ENCODE measurements around the gene UTP11.
"Not testable (repeated sequence)": the region's sequence is repeated elsewhere in the genome, so short reads cannot be mapped to it uniquely, and the experiment has no call there.

UTP11 gene

DNA sequence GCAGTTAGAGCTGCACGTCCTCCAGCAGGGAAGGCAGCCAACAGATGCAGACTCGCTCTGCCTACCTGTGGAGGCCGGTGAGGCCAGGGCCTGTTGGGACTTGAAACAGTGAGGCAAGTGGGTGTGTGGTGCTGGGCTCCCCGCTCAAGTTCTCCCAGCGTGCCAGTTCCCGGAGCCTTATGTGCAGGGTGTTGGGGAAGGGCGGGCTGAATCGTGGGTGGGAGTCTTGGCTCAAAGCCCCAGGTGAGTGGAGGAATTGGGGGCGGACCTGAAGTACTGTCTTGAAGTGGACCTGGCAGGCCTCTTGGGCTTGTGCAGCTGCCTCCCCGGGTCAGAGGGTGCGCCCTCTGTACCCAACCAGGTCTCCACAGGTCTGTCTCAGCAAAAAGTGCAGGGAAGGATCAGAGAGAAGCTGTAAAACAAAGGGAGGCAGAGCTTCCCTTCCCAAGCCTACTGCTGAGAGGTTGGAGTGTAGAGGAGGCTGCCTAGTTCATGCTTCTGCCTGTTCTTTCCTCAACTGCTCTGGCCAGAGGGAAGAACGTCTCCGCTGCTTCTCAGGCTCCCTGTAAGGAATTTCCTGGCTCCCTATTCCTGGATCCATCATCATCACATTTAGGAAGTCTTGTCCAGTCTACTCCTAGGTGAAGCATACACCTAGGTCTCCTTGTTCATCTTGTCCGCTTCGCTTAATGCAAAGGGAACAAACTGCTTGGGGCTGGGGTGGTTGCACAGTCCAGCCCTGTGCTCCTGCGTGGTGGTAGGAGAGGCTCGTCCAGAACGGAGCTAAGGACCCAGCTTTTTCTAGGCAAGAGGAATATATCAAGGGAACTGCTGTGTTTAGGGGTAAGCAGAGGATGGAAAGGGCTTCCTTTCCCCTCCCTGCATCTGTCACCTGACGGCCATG is 14.9 kb downstream of the UTP11 start:
- DNase-seq (ENCODE audit: low spot score) = no peak

DNA sequence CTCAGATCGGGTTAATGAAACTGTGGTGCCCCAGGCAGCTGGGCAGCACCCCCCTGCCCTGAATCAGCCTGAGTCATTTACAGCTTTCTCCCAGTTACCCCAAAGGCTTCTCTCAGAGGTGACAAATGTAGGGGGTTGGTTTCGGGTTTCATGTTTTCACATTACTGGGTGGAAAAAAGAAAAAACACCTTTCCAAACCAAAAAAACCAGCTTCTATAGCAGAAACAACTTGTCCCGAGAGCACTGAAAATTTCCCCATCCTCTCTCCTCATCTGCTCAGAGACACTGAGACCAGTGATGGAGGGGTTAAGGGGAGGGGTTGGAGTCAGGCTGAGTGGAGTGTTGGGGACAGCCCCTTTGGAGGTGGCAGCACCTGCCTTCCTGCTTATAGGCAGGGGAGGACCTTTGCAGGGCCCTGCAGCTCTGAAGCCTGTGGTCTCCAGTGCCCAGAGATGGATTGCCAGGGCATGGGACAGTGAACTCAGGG is 15.6 kb downstream of the UTP11 start:
- DNase-seq (ENCODE audit: low spot score) = no peak

DNA sequence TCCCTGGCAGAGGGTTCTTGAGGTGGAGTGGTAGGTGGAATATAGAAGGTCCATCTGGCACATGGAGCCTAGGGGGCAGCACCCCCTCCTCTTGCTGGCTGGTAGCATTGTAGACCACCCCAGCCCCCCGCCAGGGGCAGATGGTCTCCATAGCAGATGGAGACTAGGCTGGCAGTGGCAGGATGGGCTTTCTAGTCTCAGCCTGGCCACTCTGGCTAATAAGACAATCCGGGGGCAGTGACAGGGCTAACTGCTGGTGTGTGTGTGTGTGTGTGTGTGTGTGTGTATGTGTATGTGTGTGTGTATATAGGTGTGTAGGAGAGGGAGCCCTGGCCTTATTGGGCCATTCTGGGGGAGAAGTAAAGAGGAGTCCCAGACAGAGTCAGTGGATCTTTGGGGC is 16.1 kb downstream of the UTP11 start:
- DNase-seq (ENCODE audit: low spot score) = no peak

DNA sequence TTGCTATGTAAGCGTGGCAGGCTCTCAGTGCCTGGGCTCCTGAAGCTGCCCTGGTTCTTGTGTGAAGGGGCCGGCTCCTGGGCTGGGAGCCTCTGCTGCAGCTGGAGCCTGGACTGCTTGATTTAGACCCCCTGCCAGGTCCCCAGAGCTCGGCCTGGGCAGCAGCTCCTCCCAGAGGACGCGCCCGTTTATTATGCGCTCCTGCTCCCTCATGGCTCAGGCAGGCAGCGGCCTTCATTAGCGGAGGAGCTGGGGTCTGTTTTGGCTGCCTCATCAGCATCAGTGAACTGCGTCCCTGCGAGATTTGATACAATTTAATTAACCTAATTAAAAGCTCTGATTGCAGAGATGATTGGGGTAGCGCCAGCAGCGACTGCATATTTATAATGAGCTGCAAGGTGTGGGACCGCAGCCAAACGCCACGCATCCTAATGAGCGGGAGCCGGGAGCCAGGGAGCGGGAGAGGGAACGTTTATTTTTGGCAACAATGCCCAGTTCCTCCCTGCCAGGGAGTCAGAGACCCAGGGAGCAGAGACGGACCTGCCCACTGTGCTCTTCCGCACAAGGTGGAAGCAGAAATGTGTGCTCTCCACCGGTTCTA is 16.6 kb downstream of the UTP11 start:
- no peak for DNase-seq (ENCODE audit: low spot score)

DNA sequence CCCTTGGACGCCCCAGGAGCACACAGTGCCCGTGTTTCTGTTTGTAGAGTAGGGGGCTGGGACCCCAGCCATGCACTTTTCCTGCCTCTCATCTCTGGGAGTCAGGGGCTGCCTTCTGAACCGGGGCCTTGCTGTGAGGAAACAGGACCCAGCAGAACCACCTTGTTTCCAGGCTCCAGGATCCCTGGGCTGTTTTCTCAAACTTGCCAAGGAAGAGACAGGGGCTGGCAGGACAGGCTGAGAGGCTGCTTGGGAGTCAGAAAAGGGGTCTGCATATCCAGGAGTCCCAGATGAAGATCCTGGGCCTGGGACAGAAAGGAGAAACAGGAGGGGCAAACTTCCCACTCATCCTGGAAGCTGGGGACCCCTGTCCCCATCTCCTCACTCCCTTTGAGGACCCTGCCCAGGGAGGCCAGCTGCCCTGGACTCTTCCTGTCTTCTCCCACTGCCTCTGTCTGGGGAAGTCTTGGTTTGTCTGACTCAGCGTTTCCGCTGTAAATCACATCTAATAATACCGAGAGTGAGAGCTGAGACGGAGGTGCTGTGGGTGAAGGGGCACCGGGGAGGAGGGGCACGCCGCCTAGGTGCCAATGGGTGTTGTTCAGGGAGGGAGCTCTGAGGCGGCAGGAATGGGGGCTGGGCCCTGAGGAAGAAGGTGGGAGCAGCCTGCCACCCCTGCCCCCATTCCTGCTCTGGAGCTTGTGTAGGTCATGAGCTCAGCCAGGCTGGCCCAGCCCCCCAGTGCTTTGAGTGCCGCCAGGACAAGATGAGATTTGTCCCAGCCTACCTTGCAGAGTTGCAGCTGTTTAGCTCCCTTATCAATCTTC is 17.4 kb downstream of the UTP11 start:
- peak; percentile 88 for DNase-seq (ENCODE audit: low spot score)

DNA sequence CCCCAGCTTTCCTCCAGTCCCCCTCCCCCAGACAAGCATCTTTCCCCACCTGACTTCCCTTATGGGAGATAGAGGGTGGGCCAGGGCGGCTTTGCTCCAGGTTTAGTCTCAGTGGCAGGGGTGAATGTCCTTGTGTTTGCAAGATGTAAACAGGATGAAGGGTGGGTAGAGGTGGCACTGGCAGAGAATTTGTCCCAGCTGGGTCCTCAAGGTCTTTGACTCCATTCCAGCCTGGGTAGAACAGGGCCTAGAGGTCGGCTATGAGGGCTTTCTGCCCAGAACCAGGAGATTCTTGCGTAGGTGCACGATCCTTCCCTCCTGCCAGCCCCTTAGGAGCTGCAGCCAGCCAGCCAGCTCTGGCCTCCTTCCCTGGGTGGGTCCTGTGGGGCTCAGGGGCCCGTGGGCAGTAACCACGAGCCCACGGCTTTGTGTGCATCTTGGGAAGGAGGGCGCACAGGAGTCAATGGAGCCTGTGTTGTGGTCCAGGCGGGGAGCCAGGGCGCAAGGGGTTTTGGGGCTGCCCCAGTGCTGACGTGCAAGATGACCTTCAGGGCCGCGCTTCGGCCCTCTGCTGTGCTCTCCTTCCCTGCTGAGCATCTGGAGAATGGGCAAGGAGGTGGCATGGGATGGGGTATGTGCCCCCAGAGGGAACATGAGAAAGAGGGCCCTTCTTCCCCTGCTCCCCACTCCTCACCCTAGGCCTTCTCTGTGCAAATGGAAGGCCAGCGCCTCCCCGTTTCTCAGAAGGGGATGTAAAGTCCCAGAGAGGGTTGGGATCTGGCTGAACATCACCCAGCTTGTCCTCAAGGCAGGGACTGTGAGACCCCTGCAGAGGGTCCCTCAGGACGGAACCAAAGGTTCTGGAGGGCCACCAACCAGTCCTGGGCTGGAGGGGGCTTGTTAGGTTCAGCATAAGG is 18.3 kb downstream of the UTP11 start:
- no peak for DNase-seq (ENCODE audit: low spot score)

DNA sequence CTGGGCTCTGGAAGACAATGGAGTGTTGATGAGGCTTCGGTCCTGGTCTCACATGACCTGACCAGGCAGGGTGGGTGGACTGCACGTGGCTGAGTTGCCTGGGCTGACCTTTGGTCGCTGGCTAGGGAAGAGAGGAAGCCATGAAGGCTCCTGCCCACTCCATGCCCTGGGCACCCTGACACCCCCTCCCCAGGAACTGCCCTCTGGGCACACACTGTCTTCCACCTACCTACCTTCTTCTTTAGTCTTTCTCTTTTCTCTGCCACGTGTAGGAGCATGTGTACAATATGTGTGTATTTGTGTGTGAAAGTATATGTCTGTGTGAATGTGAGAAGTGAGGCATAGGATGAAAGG is 19.0 kb downstream of the UTP11 start:
- DNase-seq (ENCODE audit: low spot score) = no peak

DNA sequence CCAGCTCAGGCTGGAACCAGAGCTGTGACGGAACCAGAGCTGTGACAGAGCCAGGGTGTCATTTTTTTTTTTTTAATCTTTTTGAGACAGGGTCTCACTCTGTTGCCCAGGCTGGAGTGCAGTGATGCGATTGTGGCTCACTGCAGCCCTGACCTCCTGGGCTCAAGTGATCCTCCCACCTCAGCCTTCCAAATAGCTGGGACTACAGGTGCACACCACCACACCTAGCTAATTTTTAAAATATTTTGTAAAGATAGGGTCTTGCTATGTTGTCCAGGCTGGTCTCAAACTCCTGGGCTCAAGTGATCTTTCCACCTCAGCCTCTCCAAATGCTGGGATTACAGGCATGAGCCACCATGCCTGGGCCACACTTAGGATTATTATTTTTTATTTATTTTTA is 20.5 kb downstream of the UTP11 start:
- not testable (repeated sequence) for DNase-seq (ENCODE audit: low spot score)

DNA sequence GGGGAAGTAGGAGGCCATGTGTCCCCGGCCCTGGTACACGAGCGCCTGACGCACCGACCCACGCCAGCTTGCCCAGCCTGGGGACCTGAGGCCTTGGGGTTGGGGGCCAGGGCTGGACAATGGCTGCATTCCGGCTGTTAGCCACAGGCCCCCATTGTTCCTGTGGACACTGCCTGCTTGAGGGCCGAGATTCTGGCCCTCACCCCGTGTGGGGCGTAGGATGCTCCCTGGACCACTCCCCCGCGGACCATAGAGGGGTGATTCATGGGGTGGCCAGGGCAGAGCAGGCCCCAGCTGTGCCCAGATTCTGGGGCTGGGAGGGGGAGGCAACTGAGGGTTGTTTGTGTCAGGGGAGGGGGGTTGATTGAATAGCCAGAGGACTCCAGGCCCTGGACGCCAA is 22.3 kb downstream of the UTP11 start:
- no peak for DNase-seq (ENCODE audit: low spot score)

DNA sequence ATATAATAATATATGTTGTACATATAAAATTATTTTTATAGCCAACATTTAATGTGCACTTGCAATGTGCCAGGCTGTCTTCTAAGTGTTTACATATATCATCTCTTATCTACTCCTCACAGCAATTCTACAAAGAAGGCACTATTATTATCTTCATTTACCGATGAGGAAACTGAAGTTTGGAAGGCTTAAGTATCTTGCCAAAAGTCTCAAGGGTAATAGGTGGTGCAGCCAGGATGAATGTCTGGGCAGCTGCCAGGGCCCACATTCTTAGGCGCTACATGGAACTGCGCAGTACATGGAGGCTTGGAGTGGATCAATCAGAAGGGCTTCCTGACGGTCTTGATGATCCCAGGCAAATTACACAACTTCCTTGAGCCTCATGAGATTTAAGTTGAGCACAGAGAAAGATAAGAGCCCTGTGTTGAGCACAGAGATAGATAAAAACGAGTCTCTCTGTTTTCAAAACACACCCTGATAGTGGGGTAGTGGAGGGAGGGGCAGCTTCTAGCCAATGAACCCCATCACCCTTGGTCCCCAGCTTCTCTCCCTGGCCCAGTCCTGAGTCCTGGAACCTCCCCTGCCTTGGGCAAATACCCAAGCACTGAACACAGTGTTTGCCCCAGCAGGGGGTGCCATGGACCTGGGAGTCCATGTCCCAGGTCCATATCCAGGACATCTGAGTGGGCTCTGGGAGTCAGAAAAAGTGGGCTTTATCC is 24.8 kb downstream of the UTP11 start:
- no peak for DNase-seq (ENCODE audit: low spot score)

DNA sequence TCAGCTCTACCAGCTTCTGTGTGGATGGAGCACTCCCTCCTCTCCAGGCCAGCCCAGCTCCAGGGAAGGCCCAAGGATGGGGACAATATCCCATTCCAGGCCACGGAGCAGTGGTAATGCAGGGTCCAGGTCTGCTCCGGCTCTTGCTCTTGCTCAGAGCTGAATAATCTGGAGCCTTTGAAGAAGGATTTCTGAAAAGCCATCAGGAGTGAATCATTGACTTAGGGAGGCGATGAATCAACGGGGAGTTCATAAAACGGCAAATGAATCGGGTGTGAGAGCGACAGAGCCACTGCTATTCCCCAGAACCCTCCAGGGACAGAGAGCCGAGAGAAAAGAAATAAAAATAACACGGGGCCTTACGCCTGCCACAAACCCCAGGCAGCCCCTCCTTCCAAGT is 26.3 kb downstream of the UTP11 start:
- DNase-seq (ENCODE audit: low spot score) = no peak

DNA sequence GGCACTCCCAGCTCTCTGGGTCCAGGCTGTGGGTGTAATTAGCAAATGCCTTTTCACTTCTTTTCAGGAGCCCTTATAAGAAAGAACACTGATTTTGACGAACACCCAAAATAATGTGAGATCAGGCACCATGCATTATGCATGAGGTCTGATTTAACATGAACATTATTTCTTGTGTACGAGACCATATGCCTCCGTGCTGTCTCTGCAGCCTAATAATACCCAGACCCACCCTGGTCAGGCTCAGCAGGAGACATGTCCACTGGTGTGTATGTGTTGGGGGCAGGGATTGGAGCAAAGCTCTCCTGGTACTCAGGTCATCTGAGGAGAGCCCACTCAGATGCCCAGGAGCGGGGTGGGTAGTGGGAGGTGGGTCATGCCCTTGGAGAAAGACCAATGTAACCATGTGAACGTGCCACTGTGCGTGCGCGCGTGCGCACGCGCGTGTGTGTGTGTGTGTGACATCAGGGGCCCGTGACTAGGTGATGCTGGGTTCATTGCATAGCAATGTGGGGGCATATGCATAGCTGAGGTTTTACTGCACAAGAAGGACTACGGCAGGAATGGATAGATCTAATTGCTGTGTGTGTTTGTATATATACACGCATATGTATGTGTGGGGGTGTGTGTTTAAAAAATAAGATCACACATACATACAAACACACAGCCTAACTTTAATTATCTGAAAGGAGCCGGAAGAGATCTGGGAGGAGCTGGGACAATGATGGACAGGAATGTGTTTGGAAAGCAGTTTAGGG is 27.0 kb downstream of the UTP11 start:
- no peak for DNase-seq (ENCODE audit: low spot score)

DNA sequence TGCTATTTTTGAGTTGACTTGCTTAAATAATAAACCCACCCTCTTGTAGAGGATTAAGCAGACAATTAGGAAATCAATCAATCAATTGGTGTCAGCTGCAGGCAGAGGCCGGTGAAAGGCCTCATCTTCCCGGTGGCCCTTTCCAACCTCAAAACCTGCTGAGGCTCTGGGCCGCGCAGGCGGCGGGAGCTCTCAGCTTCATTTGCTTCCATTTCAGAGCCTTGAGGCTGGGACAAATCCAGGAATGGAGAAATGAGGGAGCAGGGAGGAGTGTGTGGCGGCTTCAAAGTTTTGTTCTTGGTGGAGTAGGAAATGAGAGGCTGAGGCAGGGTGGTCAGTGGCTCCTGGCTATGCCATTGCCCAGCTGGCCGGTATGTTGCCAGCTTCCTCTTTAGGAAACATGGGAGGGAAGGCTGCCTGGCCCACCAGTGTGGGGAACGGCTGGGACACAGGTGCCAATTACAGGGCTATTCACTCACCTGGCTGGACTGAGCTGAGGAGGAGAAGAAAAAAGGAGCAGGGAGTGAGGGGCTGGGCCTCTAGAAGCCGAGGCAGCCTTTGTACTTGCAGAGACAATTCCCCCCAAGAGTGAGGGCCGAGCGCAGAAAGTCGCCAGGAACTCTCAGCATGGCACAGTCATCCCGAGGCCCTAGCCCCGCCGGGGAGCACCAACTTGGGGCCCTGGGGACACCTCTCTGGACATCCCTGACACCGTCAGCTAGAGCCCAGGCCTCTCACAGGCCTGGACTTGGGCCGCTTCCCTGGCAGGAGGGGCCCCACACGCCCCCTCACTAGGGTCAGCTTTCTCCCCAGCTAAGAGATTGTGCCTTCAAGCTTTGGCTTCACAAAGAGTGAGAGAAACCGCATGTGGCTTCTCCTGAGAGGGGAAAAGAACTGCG is 29.7 kb downstream of the UTP11 start:
- DNase-seq (ENCODE audit: low spot score) = no peak

DNA sequence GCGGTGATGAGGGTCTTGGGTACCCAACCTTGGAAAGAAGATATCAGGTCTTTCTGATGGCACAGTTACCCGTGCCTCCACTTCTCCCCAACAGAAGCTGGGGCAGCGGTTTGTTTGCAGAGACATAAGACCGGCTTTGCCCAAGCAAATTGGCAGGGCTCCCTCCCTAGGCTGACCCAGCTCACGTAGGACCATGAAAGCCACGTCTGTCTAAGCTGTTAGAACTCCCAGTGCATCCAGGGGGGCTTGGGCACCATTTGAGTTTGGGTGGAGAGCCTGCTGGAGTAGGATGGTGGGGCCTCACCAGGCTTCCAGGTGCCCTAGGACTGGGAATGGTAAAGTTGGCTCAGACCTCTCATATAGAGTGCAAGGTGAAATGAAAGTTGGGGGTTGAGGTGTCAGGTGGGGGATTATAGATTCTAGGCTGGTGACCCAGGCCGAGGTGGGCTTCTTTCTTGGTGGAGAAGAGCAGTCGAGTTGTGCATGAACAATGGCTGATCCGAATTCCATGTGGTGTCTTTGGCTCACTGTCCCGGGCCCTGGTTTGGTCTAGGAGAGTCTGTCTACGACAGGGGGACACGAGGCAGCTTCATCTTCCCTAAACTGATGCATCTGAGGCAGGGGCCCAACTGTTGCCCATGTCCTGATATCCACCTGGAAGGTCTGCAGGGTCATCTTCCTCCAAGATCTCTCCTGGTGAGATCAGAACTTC is 30.7 kb downstream of the UTP11 start:
- DNase-seq (ENCODE audit: low spot score) = no peak

DNA sequence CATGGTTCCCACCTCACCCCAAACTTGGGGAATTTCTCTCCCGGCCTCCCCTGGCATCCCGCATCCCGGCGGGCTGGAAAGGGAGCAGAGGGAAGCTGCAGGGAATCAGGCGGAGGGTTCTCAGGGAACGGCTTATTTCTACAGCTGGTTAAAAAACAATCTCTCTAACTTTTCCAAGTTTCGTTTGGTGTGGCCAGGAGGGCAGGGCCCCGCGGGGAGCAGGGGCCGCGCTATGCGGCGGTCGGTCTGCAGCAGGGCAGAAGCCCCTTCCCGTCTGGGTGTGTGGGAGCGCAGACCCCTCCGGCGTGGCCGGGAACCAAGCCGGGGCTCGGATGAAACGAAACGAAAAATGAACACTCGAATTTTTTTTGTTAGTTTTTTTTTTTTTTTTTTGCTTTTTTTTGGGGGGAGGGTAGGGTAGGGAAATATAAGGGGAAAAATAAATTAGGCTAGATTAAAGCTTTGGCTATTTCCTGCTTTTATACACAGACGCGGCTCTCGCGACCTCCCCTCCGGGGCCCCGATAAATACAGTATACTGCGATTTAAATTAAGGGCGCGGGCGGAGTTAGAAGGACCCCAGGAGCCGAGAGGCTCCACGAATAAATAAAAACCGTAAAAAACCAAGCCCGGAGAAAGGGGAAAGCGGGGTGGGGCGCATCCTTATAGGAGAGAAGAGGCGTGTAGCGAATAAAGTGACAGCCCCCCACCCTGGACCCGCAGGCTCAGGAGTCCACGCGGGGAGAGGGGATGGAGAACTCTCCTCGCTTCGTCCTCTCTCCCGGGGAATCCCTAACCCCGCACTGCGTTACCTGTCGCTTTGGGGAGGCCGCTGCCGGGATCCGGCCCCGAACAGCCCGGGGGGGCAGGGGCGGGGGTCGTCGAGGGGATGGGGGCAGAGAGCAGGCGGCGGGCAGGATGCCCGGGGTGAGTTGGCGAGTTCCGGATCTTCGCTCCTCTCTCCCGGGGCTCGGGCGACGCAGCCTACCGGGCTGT is 32.0 kb downstream of the UTP11 start:
- no peak for DNase-seq (ENCODE audit: low spot score)

DNA sequence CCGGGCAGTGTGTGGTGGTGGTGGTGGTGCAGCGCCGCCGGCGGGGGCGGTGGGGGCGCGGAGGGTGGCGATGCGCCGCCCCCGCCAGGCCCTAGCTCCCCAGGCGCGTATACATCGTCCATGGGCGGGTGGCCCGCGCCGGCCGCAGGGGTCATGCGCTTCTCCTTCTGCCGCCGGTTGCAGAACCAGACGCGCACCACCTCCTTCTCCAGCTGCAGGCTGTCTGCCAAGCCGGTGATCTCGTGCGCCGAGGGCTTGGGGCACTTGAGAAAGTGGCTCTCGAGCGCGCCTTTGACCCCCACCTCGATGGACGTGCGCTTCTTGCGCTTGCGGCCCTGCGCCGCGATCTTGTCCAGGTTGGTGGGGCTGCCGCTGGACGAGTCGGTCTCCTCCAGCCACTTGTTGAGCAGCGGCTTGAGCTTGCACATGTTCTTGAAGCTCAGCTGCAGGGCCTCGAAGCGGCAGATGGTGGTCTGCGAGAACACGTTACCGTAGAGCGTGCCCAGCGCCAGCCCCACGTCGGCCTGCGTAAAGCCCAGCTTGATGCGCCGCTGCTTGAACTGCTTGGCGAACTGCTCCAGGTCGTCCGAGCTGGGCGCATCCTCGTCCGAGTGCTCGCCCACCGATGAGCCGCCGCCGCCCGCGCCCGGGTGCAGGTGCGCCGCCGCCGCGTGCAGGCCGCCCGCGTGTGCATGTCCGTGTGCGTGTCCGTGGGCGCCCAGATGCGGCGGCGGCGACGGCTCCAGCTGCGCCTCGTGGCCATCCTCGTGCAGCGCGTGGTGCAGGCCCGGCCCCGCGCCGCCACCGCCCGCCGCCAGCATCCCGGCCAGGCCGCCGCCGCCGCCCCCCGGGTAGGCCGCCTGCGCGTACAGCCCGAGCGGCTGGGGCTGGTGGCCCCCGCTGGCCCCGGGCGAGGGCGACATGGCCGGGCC is 33.1 kb downstream of the UTP11 start:
- no peak for DNase-seq (ENCODE audit: low spot score)

Data from kidney capillary endothelial cell (primary cell).